ENCODE data around the gene MAST4.

Gene MAST4

DNA sequence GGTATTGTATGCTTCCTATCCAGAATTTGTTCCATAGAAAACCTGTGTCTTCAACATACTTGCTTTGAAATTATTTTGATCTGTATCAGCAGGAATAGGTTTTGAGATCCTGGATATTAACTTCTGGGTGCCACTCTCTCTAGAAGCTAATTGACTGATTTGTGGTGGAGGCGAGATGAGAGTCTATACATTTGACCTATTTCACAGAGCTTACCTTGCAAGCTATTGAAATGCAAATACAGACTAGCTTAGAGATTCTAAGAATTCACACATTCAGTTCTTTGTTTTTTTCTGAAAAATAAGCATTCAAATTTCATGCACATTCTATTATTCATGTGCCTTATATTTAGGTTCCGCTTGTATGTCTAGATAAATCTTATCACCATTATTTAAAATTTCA is 246.3 kb downstream of the MAST4 start:
- DNase-seq: no peak
- in situ Hi-C loops (cut with HindIII; ENCODE audit: low pct_ligation_motif_present, low pct_unique_long_range_greater_than_20kb, low sequenced_read_pairs): no loop called here

DNA sequence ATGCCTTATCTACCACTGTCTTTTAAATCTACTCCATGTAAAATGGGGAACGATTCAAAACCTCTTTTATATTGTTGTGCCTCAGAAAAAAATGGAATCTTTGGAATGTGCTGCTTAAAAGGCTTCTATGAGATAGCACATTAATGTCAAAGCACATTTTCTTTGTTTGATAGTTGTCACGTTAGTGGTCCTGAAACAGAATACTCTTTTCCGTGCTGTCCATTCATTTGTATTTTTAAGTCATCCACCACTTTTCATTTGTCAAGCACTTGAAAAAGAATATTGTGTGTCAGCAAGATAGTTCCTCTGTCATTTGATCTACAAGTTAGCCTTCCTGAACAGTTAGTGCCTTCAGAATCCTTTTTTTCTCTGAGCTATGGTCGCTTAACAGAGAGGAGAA is 246.9 kb downstream of the MAST4 start:
- no peak for DNase-seq
- in situ Hi-C loops (cut with HindIII; ENCODE audit: low pct_ligation_motif_present, low pct_unique_long_range_greater_than_20kb, low sequenced_read_pairs): no loop called here

DNA sequence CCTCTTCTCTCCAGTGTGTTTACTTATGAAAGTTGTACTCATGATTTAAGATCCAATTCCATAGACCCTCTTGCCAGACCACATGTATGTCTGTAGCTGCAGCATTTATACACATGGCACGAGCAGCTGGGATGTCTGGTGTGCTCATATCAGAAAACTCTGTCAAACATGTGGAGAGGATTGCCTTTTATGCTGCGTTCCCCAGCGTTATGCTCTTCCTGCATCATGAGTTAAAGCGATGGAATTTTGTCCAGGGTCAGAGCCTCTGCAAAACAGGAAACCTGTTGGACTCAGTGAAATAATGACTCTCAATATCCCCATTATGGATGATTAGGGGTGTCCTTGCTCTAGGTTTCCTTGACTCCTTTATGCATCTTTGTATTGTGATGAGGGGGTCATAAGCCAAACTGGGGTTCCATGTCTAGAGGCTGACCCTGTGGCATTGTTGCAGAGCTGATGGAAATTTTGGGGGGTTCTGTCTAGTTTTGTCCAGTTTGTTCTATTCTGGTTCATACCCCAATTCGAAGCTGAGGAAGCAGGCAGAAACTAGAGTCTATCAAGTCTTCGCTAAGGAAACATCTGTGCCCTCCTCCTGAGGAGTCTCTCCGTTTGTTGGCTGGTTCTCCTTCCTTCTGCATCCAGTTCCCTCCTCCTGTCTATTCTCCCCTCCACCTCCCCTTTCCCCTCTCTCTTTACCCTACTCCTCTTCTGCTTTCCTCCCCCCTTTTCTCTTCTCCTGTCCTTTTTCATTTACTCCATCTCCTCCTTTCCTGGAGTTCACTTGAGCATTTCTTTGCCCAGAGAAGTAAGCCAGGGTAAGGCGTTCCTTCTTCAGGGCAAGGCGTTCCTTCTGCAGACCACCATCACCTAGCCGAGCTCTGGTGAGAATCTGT is 252.8 kb downstream of the MAST4 start:
- in situ Hi-C loops (cut with HindIII; ENCODE audit: low pct_ligation_motif_present, low pct_unique_long_range_greater_than_20kb, low sequenced_read_pairs): no loop called here
- no peak for DNase-seq

DNA sequence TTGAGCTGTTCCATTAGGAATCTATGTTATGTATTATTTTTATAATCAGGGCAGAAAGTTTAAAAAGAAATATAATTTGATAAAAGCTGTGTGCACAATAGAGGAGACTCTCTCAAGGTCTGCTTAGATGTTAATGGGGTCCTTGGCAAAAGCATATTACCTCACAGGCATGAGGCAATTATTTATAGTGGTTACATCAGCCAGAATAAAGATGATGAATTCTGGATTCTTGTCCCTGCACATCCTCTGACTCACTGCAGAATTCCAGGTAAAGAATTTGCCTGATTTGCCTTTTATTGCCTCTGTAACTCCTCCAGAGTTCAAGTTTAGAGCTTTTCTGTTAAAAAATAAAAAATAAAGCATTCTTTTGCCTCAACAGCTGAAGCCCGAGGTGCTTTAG is 253.6 kb downstream of the MAST4 start:
- no peak for DNase-seq
- in situ Hi-C loops (cut with HindIII; ENCODE audit: low pct_ligation_motif_present, low pct_unique_long_range_greater_than_20kb, low sequenced_read_pairs): no loop called here

DNA sequence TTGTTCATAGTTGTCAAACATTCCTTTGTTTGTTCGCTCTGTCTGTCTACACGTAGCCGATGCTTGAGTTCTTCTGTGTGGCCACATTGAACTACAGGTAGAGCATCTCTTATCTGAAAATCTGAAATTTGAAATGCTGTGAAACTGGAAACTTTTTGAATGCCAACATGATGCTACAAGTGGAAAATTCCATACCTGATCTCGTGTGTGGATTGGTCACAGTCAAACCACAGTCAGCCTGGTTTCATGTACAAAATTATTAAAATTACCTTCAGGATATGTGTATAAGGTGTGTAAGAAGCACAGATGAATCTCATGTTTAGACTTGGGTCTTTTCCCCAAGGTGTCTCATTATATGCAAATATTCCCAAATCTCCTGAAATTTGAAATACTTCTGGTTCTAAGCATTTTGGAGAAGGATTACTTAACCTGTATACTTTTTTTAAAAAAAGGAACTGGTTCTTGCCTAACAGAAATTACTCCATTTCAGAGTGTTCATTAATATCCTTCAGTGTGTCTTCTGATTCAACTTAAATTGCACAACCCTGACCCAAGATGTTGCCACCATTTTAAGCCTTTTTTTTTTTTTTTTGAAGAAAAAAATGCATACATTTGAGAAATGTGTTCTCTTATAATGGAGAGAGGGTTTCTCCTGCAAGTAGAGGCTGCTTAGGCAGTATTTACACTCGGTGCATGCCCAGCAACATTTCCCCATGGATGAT is 254.3 kb downstream of the MAST4 start:
- no peak for DNase-seq
- in situ Hi-C loops (cut with HindIII; ENCODE audit: low pct_ligation_motif_present, low pct_unique_long_range_greater_than_20kb, low sequenced_read_pairs): no loop called here

DNA sequence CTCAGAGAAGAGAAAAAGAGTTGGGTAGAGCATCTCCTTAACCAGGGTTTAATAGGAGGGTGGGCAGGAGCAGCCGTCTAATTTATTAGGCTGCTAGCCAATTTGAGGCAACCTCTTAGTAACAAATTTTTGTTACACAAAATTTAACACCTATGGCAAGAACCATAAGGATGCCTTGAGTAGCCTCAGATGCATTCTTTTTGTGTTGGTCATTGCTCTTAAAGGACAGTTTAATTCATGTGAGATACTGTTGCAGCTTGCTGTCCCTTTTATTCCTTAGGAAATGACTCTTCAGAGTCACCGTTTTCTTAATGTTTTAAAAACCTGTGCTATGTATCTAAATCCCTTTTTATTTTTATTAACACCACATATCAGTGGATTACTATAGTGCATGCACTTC is 255.1 kb downstream of the MAST4 start:
- in situ Hi-C loops (cut with HindIII; ENCODE audit: low pct_ligation_motif_present, low pct_unique_long_range_greater_than_20kb, low sequenced_read_pairs): no loop called here
- DNase-seq: no peak

DNA sequence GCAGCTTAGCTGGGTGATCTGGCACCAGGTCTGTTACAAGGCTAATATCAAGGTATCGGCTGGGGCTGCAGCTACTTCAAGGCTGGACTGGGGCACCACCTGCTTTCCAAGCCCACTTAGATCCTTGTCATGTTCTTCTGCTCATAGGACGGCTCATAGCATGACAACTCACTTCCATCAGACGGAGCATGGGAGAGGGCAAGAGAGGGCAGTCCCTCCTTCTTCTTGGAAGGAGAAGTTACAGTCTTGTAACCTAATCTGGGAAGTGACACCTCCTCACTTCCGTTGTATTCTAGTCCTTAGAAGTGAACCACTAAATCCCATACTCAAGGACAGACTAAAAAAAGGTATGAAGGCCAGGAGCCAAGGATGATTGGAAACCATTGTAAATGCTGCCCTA is 258.2 kb downstream of the MAST4 start:
- no peak for DNase-seq
- in situ Hi-C loops (cut with HindIII; ENCODE audit: low pct_ligation_motif_present, low pct_unique_long_range_greater_than_20kb, low sequenced_read_pairs): no loop called here

DNA sequence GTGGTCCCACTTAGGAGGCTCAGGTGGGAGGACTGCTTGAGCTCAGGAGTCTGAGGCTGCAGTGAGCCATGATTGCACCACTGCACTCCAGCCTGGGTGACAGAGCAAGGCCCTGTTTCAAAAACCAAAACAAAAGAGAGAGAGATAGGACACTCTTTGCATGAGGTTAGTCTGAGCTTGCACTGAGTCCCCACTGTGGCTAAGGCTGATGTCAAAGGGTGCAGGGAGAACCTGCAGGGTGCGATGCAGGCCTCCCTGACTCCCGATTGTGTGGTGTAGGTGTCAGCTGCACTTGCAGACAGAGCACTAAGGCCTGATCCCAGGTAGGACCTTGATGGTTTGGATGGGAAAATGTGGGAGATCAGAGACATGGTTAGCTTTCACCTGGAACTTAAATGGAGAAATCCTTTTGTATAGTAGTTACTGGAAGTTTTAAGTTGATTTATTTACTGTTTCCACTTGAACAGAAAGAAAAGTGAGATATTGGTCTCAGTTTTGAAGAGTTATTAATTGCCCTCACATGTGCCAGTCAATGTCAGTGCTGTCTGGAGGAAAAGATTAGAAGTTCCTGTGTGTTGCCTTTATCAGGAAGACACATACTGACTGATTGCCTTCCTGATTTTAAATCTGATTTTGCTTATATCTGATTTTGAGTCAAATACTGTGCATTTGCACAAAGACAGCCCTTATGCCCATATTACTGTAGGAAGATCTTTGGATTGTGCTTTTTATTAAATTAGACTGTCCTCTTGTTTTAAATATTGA is 260.0 kb downstream of the MAST4 start:
- in situ Hi-C loops (cut with HindIII; ENCODE audit: low pct_ligation_motif_present, low pct_unique_long_range_greater_than_20kb, low sequenced_read_pairs): no loop called here

DNA sequence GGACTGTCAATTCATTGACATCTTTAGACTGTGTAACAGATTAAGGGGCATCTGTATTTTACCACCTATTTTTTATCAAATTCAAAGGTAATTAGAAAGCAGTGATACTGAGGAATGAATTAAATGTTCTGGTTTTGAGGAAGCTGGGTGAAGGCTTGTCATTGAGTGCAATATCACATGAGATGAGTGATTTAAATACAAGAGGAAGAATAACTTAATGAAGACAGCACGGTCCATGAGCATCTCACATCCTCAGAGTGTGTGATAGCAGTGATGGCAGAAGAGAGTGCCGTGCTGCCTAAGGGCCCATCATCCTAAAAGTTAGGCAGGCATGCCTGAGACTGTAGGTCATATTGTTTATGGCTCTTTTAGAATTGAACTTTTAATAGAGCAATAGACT is 263.3 kb downstream of the MAST4 start:
- in situ Hi-C loops (cut with HindIII; ENCODE audit: low pct_ligation_motif_present, low pct_unique_long_range_greater_than_20kb, low sequenced_read_pairs): no loop called here
- DNase-seq: no peak

More for the DNA sequence above, 260.0 kb downstream of the MAST4 start:
- no peak for DNase-seq

DNA sequence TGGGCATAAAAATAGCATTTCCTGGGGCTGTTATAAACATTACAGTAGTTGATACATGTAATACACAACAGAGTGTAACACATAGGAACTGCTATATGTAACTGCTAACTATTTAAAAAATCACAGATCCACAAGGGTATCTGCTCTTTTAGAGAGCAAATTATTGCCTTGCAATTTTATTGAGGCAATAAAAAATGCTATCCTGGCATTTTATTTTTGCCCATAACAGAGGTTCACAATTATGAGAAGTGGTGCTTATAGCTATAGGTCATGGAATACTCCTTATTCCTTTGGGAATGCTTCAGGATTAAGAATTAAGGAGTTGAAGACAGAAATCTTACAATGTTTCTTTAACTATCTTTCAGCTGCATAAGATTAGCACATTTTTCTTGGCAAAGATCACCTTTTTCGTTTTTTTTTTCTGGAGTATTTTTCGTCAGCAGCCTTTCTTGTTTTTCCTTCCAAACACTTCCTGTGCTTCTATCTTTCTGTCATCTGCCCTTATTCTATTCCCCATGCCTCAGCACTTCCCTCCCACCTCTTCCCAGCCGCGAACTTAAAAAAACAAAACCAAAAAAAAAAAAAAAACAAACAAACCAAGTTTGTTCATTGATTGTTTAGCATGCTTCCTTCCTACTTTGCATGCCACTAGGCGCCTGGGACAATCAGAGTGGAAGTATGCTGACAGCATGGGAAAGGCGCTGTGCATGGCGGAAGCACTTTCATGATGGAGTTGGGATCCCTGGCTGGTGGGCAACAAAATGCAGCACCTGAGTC is 264.2 kb downstream of the MAST4 start:
- in situ Hi-C loops (cut with HindIII; ENCODE audit: low pct_ligation_motif_present, low pct_unique_long_range_greater_than_20kb, low sequenced_read_pairs): no loop called here
- DNase-seq: no peak

DNA sequence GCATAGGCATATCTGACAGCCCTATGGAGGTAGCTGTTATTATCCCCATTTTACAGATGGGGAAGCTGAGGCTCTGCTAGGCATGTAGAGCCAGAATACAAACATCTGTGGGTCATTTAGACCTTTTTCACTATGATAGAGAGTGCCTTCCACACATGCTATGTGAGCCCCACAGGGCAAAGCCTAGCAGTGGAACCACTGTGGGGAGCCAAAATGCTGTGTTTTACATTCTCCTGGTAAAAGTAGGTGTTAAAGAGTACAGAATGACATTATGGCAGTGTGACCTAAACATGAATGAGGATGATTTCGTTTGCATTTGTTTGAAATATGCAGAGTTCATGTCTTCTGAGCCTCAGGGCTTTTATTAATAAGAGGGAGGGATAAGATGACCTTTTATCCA is 265.2 kb downstream of the MAST4 start:
- DNase-seq: no peak
- in situ Hi-C loops (cut with HindIII; ENCODE audit: low pct_ligation_motif_present, low pct_unique_long_range_greater_than_20kb, low sequenced_read_pairs): no loop called here

DNA sequence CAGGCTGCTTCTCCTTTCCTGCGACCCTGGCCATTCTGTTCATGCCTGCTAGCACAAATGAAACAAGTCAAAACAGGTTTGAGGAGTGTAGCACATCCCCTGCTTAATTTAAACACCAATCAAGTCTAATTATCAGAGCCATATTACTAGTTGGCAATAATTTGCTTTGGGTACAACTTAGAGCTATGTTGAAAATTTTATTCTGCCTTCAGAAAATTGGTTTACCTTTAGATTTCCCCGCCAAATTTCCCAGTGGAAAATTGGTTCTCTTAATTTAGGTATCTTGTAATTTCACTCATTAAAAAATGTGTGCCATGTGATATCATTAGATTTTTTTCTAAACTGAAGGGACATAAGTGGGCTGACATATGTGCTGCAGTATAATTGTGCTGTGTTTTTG is 265.8 kb downstream of the MAST4 start:
- in situ Hi-C loops (cut with HindIII; ENCODE audit: low pct_ligation_motif_present, low pct_unique_long_range_greater_than_20kb, low sequenced_read_pairs): no loop called here
- DNase-seq: no peak

DNA sequence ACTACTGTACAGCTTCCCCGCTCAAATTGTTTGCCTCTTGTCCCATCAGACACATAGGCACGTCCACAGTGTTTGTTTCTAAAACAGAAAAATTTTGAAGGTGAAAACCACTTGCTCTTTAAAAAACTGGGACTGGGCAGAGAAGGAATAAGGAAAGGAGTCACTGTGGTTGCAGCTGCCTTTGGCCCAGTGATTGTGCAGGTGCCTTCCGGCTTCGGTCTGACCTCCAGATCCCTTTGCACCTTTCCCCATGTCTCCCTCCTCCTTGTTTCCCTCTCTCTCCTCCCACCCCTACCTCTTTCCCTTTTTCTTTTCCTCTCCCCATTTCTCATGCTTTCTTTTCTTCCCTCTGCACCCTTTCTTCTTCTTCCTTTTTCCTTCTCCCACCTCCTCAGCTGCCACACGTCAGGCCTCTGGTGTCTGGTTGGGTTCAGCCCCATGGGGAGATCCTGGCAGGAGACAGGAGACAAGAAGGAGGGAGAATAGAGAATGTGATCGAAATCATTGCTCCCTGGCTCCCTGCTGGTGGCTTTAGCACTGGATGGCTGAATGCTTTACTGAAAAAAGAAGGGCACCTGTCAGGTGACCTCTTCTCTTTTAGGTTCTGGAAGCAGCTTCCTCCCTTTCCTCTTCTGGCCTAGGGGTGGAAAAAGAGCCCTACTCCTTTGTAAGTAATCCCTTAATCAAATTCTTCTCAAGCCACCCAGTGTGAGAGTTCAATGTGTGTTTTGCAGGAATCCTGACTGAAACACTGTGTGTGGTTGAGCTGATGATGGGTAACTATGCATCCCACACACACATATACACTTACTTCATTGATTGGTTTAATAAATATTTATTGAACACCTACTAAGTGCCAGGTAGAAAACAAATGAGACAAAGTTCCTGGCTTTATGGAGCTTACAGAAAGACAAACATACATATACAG is 267.3 kb downstream of the MAST4 start:
- DNase-seq: no peak
- in situ Hi-C loops (cut with HindIII; ENCODE audit: low pct_ligation_motif_present, low pct_unique_long_range_greater_than_20kb, low sequenced_read_pairs): no loop called here

DNA sequence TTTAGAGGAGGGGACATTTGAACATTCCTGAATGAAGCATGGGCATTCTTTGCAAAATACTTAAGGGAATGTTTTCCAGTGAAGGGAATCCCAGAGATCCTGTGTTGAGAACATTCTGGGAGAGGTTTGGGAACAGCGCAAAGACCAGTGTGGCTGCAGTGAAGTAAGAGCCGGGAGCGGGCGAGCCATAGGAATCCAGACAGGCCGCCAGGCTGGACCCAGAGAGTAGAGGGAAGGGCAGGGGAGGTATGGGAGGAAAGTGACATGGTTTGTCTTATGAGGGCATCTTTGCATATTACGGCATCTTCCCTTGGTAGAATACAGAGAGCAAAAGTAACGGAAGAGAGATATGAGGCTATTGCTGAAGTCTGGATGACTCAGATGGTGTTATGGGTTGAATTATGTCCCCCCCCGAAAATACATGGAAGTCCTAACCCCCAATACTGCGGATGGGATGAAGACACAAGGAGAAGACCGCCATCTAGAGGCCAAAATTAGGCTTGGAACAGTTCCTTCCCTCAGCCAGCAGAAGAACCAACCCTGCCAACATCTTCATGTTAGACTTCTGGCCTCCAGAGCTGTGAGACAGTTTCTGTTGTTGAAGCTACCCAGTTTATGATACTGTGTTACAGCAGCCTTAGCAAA is 268.2 kb downstream of the MAST4 start:
- DNase-seq: no peak
- in situ Hi-C loops (cut with HindIII; ENCODE audit: low pct_ligation_motif_present, low pct_unique_long_range_greater_than_20kb, low sequenced_read_pairs): no loop called here

DNA sequence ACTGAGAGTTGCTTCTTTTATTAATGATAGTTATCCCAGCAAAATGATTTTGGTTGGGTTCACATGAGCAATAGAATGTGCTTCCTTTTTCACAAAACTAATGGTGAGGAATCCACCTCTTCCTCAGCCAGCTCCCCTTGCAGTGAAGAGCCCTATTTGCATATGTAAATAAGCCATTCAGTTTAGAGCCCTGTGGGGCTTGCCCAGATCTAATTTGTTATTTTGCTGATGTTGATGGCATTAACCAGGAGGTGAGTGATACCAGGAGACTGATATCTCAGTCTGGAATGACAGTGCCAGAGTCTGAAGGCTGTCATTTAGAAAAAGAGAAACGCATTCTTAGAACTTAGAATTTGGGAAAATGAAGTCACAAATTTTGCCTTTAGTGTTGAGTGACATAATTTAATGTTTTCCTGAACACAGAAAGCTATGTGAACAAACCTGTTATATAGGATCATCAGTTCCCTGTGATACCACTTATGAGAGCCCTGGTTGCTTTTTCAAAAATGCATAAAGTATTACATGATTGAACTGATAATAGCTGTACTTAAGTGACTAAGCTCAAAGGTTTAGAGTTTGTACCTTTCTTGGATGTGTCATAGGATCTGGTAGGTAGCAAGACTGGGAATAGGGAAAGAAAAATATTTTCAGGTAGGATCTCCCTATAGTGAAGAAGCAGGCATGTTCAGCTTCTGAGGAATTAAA is 271.6 kb downstream of the MAST4 start:
- in situ Hi-C loops (cut with HindIII; ENCODE audit: low pct_ligation_motif_present, low pct_unique_long_range_greater_than_20kb, low sequenced_read_pairs): no loop called here
- DNase-seq: no peak

DNA sequence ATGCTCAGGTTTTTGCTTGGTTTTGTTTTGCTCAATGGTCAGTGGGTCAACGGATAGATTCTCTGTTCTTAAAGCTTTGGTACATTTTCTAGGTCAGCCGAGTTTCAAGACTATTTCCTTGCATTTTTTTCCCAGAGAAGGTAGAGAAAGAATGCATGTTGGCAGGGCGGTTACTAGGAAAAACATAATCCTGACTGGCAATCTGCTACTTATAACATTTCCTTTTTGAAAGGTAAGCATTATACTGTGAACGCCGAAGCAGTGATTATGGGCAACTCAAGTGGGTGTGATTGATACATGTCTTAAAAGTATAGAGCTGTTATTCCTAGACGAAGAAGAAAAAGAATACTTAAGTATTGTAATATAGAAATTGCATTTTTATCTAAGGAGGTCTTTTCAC is 273.2 kb downstream of the MAST4 start:
- no peak for DNase-seq
- in situ Hi-C loops (cut with HindIII; ENCODE audit: low pct_ligation_motif_present, low pct_unique_long_range_greater_than_20kb, low sequenced_read_pairs): no loop called here

DNA sequence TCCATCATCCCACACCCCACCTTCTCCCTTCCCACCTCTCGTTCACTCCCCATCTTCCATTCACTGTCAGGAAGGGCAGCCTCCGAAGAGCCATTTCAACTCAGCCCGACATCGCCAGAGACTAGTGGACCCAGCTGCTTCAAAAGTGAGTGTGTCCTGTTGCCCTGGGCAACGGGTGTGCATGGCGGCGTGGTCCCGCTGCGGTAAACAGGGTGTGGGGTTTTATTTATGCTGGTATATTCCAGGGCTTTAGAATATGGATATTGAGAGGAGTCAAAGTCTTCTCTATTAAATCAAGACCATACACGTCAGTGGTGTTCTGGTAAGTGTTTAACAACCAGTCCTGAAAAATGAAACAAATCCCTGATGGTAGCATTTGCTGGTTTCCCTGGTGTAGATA is 274.5 kb downstream of the MAST4 start:
- DNase-seq: no peak
- in situ Hi-C loops (cut with HindIII; ENCODE audit: low pct_ligation_motif_present, low pct_unique_long_range_greater_than_20kb, low sequenced_read_pairs): no loop called here
